ENCODE measurements around the gene SCGB2B2.

The SCGB2B2 gene

GRCh38 chr19:34676697-34677385 lies at the start of gene SCGB2B2:
Gene SCGB2B2 (minus strand): TSS chr19:34677159. CDS start chr19:34594563, 82,596 bp downstream.
- Histone ChIP-seq H3K9me3 (ENCODE audit: control insufficient read depth in 5 of 5, low read length in 5 of 5) (peaks cover 7 to 22% (median 10%) of the 10 kb centered on the region in 5 donors), H3K4me3 (ENCODE audit: low read depth in 1 of 5, low read length in 5 of 5) (peak within 1 kb of the TSS; percentile 73 to 99 (median 82)), H3K9ac (ENCODE audit: low read length in 5 of 5) (peak within 1 kb of the TSS; percentile 93 to 98 (median 97)), H3K36me3 (ENCODE audit: control insufficient read depth in 5 of 5, insufficient read depth in 5 of 5, low read length in 5 of 5) (peaks cover 16 to 30% (median 26%) of the 10 kb centered on the region in 5 donors), H3K27me3 (ENCODE audit: control insufficient read depth in 5 of 5, insufficient read depth in 4 of 5, low read length in 5 of 5) (no peaks in the 10 kb centered on the region), H3K27ac (ENCODE audit: low read depth, low read length) (peak within 1 kb of the TSS; percentile 98), H3K4me1 (ENCODE audit: control insufficient read depth in 5 of 5, insufficient read depth in 5 of 5, low read length in 5 of 5) (peaks cover 2 to 26% (median 19%) of the 10 kb centered on the region in 5 donors)

- Histone ChIP-seq H3K27ac (ENCODE audit: low read depth, low read length) (no peak overlapping the region), H3K9ac (ENCODE audit: low read length in 5 of 5) (no peak overlapping the region), H3K4me3 (ENCODE audit: low read depth in 1 of 5, low read length in 5 of 5) (no peak overlapping the region), H3K27me3 (ENCODE audit: control insufficient read depth in 5 of 5, insufficient read depth in 4 of 5, low read length in 5 of 5) (peaks cover 5 to 31% (median 6%) of the 10 kb centered on the region in 5 donors), H3K36me3 (ENCODE audit: control insufficient read depth in 5 of 5, insufficient read depth in 5 of 5, low read length in 5 of 5) (no peaks in the 10 kb centered on the region), H3K9me3 (ENCODE audit: control insufficient read depth in 5 of 5, low read length in 5 of 5) (no peaks in the 10 kb centered on the region), H3K4me1 (ENCODE audit: control insufficient read depth in 5 of 5, insufficient read depth in 5 of 5, low read length in 5 of 5) (no peaks in the 10 kb centered on the region)
Observed at GRCh38 chr19:34725400-34725799, 48.4 kb upstream of the SCGB2B2 start.

- H3K27me3 ChIP-seq (ENCODE audit: control insufficient read depth in 5 of 5, insufficient read depth in 4 of 5, low read length in 5 of 5), result peaks cover 5 to 22% (median 6%) of the 10 kb centered on the region in 5 donors
- H3K36me3 ChIP-seq (ENCODE audit: control insufficient read depth in 5 of 5, insufficient read depth in 5 of 5, low read length in 5 of 5), result no peaks in the 10 kb centered on the region
- H3K27ac ChIP-seq (ENCODE audit: low read depth, low read length), result no peak overlapping the region
- no peak overlapping the region for H3K9ac ChIP-seq (ENCODE audit: low read length in 5 of 5)
- no peaks in the 10 kb centered on the region for H3K9me3 ChIP-seq (ENCODE audit: control insufficient read depth in 5 of 5, low read length in 5 of 5)
- H3K4me3 ChIP-seq (ENCODE audit: low read depth in 1 of 5, low read length in 5 of 5), result no peak overlapping the region
- no peaks in the 10 kb centered on the region for H3K4me1 ChIP-seq (ENCODE audit: control insufficient read depth in 5 of 5, insufficient read depth in 5 of 5, low read length in 5 of 5)
Observed at GRCh38 chr19:34722353-34722752, 45.4 kb upstream of the SCGB2B2 start.

GRCh38 chr19:34715357-34715756 lies 38.4 kb upstream of the SCGB2B2 start:
- Histone ChIP-seq H3K9me3 (ENCODE audit: control insufficient read depth in 5 of 5, low read length in 5 of 5) (peaks cover 0 to 8% (median 0%) of the 10 kb centered on the region in 5 donors), H3K4me1 (ENCODE audit: control insufficient read depth in 5 of 5, insufficient read depth in 5 of 5, low read length in 5 of 5) (no peaks in the 10 kb centered on the region), H3K27ac (ENCODE audit: low read depth, low read length) (no peak overlapping the region), H3K36me3 (ENCODE audit: control insufficient read depth in 5 of 5, insufficient read depth in 5 of 5, low read length in 5 of 5) (no peaks in the 10 kb centered on the region), H3K9ac (ENCODE audit: low read length in 5 of 5) (no peak overlapping the region), H3K4me3 (ENCODE audit: low read depth in 1 of 5, low read length in 5 of 5) (no peak overlapping the region), H3K27me3 (ENCODE audit: control insufficient read depth in 5 of 5, insufficient read depth in 4 of 5, low read length in 5 of 5) (no peaks in the 10 kb centered on the region)

GRCh38 chr19:34713262-34713637 lies 36.3 kb upstream of the SCGB2B2 start:
- Histone ChIP-seq H3K4me1 (ENCODE audit: control insufficient read depth in 5 of 5, insufficient read depth in 5 of 5, low read length in 5 of 5) (no peaks in the 10 kb centered on the region), H3K9me3 (ENCODE audit: control insufficient read depth in 5 of 5, low read length in 5 of 5) (peaks cover 0 to 8% (median 0%) of the 10 kb centered on the region in 5 donors), H3K4me3 (ENCODE audit: low read depth in 1 of 5, low read length in 5 of 5) (no peak overlapping the region), H3K9ac (ENCODE audit: low read length in 5 of 5) (no peak overlapping the region), H3K27ac (ENCODE audit: low read depth, low read length) (no peak overlapping the region), H3K27me3 (ENCODE audit: control insufficient read depth in 5 of 5, insufficient read depth in 4 of 5, low read length in 5 of 5) (no peaks in the 10 kb centered on the region), H3K36me3 (ENCODE audit: control insufficient read depth in 5 of 5, insufficient read depth in 5 of 5, low read length in 5 of 5) (no peaks in the 10 kb centered on the region)

- no peak overlapping the region for H3K27ac ChIP-seq (ENCODE audit: low read depth, low read length)
- H3K36me3 ChIP-seq (ENCODE audit: control insufficient read depth in 5 of 5, insufficient read depth in 5 of 5, low read length in 5 of 5), result no peaks in the 10 kb centered on the region
Observed at GRCh38 chr19:34712395-34713261, 35.7 kb upstream of the SCGB2B2 start.

GRCh38 chr19:34711890-34712289 lies 34.9 kb upstream of the SCGB2B2 start:
- no peak overlapping the region for H3K9ac ChIP-seq (ENCODE audit: low read length in 5 of 5)

More at GRCh38 chr19:34712395-34713261, 35.7 kb upstream of the SCGB2B2 start:
- no peak overlapping the region for H3K4me3 ChIP-seq (ENCODE audit: low read depth in 1 of 5, low read length in 5 of 5)
- H3K27me3 ChIP-seq (ENCODE audit: control insufficient read depth in 5 of 5, insufficient read depth in 4 of 5, low read length in 5 of 5), result no peaks in the 10 kb centered on the region
- peaks cover 0 to 8% (median 0%) of the 10 kb centered on the region in 5 donors for H3K9me3 ChIP-seq (ENCODE audit: control insufficient read depth in 5 of 5, low read length in 5 of 5)
- no peak overlapping the region for H3K9ac ChIP-seq (ENCODE audit: low read length in 5 of 5)
- no peaks in the 10 kb centered on the region for H3K4me1 ChIP-seq (ENCODE audit: control insufficient read depth in 5 of 5, insufficient read depth in 5 of 5, low read length in 5 of 5)

GRCh38 chr19:34707661-34708060 lies 30.7 kb upstream of the SCGB2B2 start:
- Histone ChIP-seq H3K9ac (ENCODE audit: low read length in 5 of 5) (no peak overlapping the region), H3K36me3 (ENCODE audit: control insufficient read depth in 5 of 5, insufficient read depth in 5 of 5, low read length in 5 of 5) (no peaks in the 10 kb centered on the region)

More at GRCh38 chr19:34711890-34712289, 34.9 kb upstream of the SCGB2B2 start:
- H3K4me3 ChIP-seq (ENCODE audit: low read depth in 1 of 5, low read length in 5 of 5), result no peak overlapping the region
- H3K27me3 ChIP-seq (ENCODE audit: control insufficient read depth in 5 of 5, insufficient read depth in 4 of 5, low read length in 5 of 5), result no peaks in the 10 kb centered on the region
- H3K36me3 ChIP-seq (ENCODE audit: control insufficient read depth in 5 of 5, insufficient read depth in 5 of 5, low read length in 5 of 5), result no peaks in the 10 kb centered on the region
- no peaks in the 10 kb centered on the region for H3K4me1 ChIP-seq (ENCODE audit: control insufficient read depth in 5 of 5, insufficient read depth in 5 of 5, low read length in 5 of 5)
- no peak overlapping the region for H3K27ac ChIP-seq (ENCODE audit: low read depth, low read length)
- peaks cover 0 to 10% (median 0%) of the 10 kb centered on the region in 5 donors for H3K9me3 ChIP-seq (ENCODE audit: control insufficient read depth in 5 of 5, low read length in 5 of 5)

GRCh38 chr19:34692549-34692948 lies 15.6 kb upstream of the SCGB2B2 start:
- no peak overlapping the region for H3K4me3 ChIP-seq (ENCODE audit: low read depth in 1 of 5, low read length in 5 of 5)

More at GRCh38 chr19:34707661-34708060, 30.7 kb upstream of the SCGB2B2 start:
- H3K9me3 ChIP-seq (ENCODE audit: control insufficient read depth in 5 of 5, low read length in 5 of 5), result peaks cover 0 to 4% (median 0%) of the 10 kb centered on the region in 5 donors
- no peaks in the 10 kb centered on the region for H3K27me3 ChIP-seq (ENCODE audit: control insufficient read depth in 5 of 5, insufficient read depth in 4 of 5, low read length in 5 of 5)
- no peaks in the 10 kb centered on the region for H3K4me1 ChIP-seq (ENCODE audit: control insufficient read depth in 5 of 5, insufficient read depth in 5 of 5, low read length in 5 of 5)
- H3K27ac ChIP-seq (ENCODE audit: low read depth, low read length), result no peak overlapping the region
- no peak overlapping the region for H3K4me3 ChIP-seq (ENCODE audit: low read depth in 1 of 5, low read length in 5 of 5)

GRCh38 chr19:34690372-34690771 lies 13.4 kb upstream of the SCGB2B2 start:
- peaks cover 8 to 33% (median 26%) of the 10 kb centered on the region in 5 donors for H3K9me3 ChIP-seq (ENCODE audit: control insufficient read depth in 5 of 5, low read length in 5 of 5)
- H3K27ac ChIP-seq (ENCODE audit: low read depth, low read length), result no peak overlapping the region
- no peak overlapping the region for H3K4me3 ChIP-seq (ENCODE audit: low read depth in 1 of 5, low read length in 5 of 5)
- no peaks in the 10 kb centered on the region for H3K27me3 ChIP-seq (ENCODE audit: control insufficient read depth in 5 of 5, insufficient read depth in 4 of 5, low read length in 5 of 5)
- H3K4me1 ChIP-seq (ENCODE audit: control insufficient read depth in 5 of 5, insufficient read depth in 5 of 5, low read length in 5 of 5), result no peaks in the 10 kb centered on the region
- H3K36me3 ChIP-seq (ENCODE audit: control insufficient read depth in 5 of 5, insufficient read depth in 5 of 5, low read length in 5 of 5), result no peaks in the 10 kb centered on the region
- no peak overlapping the region for H3K9ac ChIP-seq (ENCODE audit: low read length in 5 of 5)

More at GRCh38 chr19:34692549-34692948, 15.6 kb upstream of the SCGB2B2 start:
- Histone ChIP-seq H3K9ac (ENCODE audit: low read length in 5 of 5) (no peak overlapping the region), H3K4me1 (ENCODE audit: control insufficient read depth in 5 of 5, insufficient read depth in 5 of 5, low read length in 5 of 5) (no peaks in the 10 kb centered on the region), H3K27me3 (ENCODE audit: control insufficient read depth in 5 of 5, insufficient read depth in 4 of 5, low read length in 5 of 5) (peaks cover 0 to 2% (median 0%) of the 10 kb centered on the region in 5 donors), H3K9me3 (ENCODE audit: control insufficient read depth in 5 of 5, low read length in 5 of 5) (peaks cover 2 to 14% (median 5%) of the 10 kb centered on the region in 5 donors), H3K36me3 (ENCODE audit: control insufficient read depth in 5 of 5, insufficient read depth in 5 of 5, low read length in 5 of 5) (no peaks in the 10 kb centered on the region), H3K27ac (ENCODE audit: low read depth, low read length) (no peak overlapping the region)

Measured in subcutaneous abdominal adipose tissue (tissue), 5 donors.